GM10847 (cell line): ENCODE data around the gene SNRPE.

ENCODE experiments used
- POLR2A ChIP-seq: IDR thresholded peaks from 2 replicates; pipeline ENCODE4 v1.6.1; 2011; ENCODE audit not compliant: insufficient read length; ENCODE audit errors: extremely low read depth

SNRPE gene

GRCh38 chr1:203861379-203862184 is at the start of gene SNRPE:
SNRPE (plus strand) TSS chr1:203861599; CDS start chr1:203861660, 61 bp downstream.
- TF ChIP-seq POLR2A: peak; percentile 67

GRCh38 chr1:203813581-203814341 is 47.6 kb upstream of the SNRPE start:
- TF ChIP-seq POLR2A: no peak

- no peak for TF ChIP-seq POLR2A
These were observed 43.0 kb upstream of the SNRPE start for GRCh38 chr1:203818399-203818798.

GRCh38 chr1:203823306-203823705 is 38.1 kb upstream of the SNRPE start:
- no peak for TF ChIP-seq POLR2A

GRCh38 chr1:203826175-203826574 is 35.2 kb upstream of the SNRPE start:
- no peak for TF ChIP-seq POLR2A

- no peak for TF ChIP-seq POLR2A
These were observed 33.4 kb upstream of the SNRPE start for GRCh38 chr1:203828002-203828401.

- TF ChIP-seq POLR2A: no peak
These were observed 32.9 kb upstream of the SNRPE start for GRCh38 chr1:203828503-203828902.

- TF ChIP-seq POLR2A: no peak
These were observed 25.9 kb upstream of the SNRPE start for GRCh38 chr1:203835476-203835875.

- TF ChIP-seq POLR2A: no peak
These were observed 22.3 kb upstream of the SNRPE start for GRCh38 chr1:203839081-203839480.

- TF ChIP-seq POLR2A: no peak
These were observed 21.1 kb upstream of the SNRPE start for GRCh38 chr1:203840208-203840808.

GRCh38 chr1:203842559-203842876 is 18.9 kb upstream of the SNRPE start:
- TF ChIP-seq POLR2A: no peak

GRCh38 chr1:203843435-203843834 is 18.0 kb upstream of the SNRPE start:
- no peak for TF ChIP-seq POLR2A

- TF ChIP-seq POLR2A: no peak
These were observed 3.3 kb upstream of the SNRPE start for GRCh38 chr1:203858055-203858454.

GRCh38 chr1:203858975-203859374 is 2.4 kb upstream of the SNRPE start:
- TF ChIP-seq POLR2A: no peak

GRCh38 chr1:203860396-203861025 is 888 bp upstream of the SNRPE start:
- TF ChIP-seq POLR2A: no peak

- TF ChIP-seq POLR2A: no peak
These were observed 6.4 kb downstream of the SNRPE start for GRCh38 chr1:203867802-203868201.

GRCh38 chr1:203870245-203870644 is 8.8 kb downstream of the SNRPE start:
- no peak for TF ChIP-seq POLR2A
